KBM-7 (cell line): ENCODE data around the gene ITM2A.

Experiments used
- DNase-seq: peaks from one replicate; pipeline ENCODE4 v3.0.0-alpha.2; 2015
- in situ Hi-C: fragments of 300-500 bp; cut with MboI; formaldehyde crosslinking; loops from 2 replicates; pipeline ENCODE4 v1.14.3; 2020; ENCODE audit warnings: low sequenced_read_pairs, low pct_unique_long_range_greater_than_20kb, mixed read lengths

ITM2A gene

GRCh38 chrX:79366873-79367749 lies at the start of gene ITM2A:
ITM2A (minus strand) TSS chrX:79367334; CDS start chrX:79367215, 119 bp downstream.
- DNase-seq, result peak; percentile 99
- in situ Hi-C loops, result no loop called here

GRCh38 chrX:79415056-79415455 lies 47.9 kb upstream of the ITM2A start:
- in situ Hi-C loops, result no loop called here

GRCh38 chrX:79413963-79414362 lies 46.8 kb upstream of the ITM2A start:
- no peak for DNase-seq
- in situ Hi-C loops, result no loop called here

More at GRCh38 chrX:79415056-79415455, 47.9 kb upstream of the ITM2A start:
- no peak for DNase-seq

DNA sequence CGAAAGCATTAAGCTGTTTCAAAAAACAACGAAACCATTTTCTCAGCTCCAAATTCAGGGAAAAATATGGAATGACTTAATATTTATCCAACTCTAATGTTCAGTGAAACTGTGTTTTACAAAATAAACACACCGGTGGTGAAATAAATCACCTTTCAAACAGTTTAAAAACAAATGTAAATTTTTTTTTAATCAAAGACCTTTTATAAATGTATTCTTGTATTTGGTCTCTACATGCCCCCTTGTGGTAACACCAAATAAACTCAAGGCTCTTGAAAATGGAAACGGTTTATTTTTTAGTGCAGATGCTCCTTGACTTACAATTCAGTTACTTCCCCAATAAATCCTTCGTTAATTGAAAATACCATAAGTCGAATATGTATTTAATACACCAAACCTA lies 45.8 kb upstream of the ITM2A start:
- in situ Hi-C loops, result no loop called here
- DNase-seq, result peak; percentile 79

DNA sequence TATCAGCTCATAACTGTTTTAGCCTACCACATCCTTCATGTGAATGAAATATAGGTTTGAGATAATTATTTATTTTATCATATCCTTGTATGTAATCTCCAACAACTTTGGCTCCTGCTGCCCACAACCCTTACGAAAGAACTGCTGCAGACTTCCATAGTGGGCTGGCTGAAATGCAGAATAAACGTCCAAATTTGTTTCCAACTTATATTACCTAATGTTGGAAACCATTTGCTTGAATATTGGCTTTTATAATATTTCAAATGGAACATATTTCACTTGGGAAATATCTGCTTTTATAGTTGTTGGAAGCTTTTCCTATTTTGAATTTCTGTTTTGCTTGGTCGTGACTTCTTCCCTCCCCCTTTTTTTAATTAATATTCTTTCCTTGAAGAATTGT lies 45.0 kb upstream of the ITM2A start:
- DNase-seq, result no peak
- in situ Hi-C loops, result no loop called here

DNA sequence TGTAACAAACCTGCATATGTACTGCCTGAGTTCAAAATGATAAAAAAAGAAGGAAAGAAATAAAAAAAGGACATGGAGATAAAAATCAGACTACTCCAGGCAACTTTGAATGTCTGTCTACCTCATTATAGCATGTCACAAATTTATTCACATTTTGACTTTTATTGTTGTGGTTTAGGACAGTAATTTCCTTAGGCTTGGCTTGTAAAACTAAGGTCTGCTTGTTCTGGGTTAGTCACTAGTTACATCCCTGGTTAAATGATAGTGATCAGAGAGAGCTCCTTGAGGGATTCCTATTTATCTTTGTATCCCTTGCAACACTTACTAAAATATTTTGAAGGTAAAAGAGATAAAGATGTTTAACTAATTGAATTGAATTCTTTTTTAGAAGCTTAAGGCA lies 42.5 kb upstream of the ITM2A start:
- peak; percentile 36 for DNase-seq
- in situ Hi-C loops, result no loop called here

DNA sequence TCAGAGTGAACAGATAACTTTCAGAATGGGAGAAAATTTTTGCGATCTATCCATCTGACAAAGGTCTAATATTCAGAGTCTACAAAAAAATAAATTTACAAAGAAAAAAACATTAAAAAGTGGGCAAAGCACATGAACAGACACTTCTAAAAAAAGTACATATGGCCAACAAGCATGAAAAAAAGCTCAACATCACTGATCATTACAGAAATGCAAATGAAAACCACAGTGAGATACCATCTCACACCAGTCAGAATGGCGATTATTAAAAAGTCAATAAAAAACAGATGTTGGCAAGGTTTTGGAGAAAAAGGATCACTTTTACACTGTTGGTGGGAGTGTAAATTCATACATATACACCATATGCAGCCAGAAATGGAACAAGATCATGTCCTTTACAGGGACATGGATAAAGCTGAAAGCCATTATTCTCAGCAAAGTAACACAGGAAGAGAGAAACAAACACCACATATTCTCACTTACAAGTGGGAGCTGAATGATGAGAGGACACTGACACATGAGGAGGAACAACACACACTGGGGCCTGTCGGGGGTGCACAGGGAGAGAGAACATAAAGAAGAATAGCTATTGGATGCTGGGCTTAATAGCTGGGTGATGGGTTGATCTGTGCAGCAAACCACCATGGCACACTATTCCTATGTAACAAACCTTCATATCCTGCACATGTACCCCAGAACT lies 41.6 kb upstream of the ITM2A start:
- DNase-seq, result peak; percentile 23
- in situ Hi-C loops, result no loop called here

DNA sequence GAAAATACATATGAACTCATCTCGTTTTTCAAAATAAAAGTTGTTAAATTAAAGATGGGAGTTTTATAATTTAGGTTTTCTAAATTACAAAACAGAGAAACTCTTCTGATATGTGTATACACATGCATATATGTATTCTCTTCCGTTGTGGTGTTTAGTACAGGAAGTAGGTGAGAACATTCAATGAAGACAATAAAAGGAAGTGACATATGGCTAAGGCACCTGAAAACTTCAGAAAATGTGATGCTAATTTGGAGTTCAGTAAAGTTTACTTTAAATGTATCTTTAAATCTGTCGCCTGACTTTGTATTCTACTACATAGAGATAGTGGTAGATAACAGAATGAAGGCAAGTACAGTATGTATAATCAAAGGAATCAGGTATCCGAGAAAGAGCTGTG lies 33.5 kb upstream of the ITM2A start:
- no peak for DNase-seq
- in situ Hi-C loops, result no loop called here

DNA sequence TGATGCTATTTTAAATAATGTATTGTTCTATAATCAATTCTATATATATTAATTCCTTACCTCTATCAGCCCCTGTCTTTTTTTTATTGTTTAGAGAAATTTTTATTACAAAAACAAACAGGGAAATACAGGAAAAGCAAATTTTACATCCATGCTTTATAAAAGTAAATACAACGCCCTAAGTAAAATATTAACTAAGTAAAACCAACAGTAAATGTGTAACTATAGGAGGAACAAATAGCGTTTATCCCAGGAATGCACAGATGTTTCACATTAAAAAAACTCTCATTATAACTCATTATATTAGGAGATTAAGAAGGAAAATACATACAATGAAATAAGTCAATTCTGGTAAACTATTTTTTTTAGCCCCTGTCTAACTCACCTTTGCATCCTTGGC lies 8.2 kb upstream of the ITM2A start:
- no peak for DNase-seq
- in situ Hi-C loops, result no loop called here

DNA sequence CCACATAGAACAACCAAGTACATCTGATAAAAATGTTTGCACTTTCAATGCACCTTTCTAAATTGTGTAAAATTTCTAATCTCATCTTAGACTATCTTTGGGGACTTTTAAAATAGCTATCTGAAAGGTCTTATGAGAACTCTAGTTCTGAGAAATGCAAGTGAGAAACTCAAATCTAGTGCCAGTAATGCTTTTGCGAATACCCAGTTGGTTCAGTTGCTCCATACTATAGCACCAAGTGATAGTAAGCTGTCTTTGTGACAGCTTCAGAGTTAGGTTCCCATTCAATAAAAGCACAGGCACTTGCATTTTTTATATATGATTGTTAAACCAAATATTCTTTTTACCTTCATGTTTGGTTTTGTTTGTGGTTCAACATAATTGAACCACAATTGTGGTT lies 4.5 kb upstream of the ITM2A start:
- DNase-seq, result no peak
- in situ Hi-C loops, result no loop called here

GRCh38 chrX:79371101-79371500 lies 4.0 kb upstream of the ITM2A start:
- no peak for DNase-seq
- in situ Hi-C loops, result no loop called here

- DNase-seq, result no peak
- in situ Hi-C loops, result no loop called here
These were observed 2.7 kb upstream of the ITM2A start for GRCh38 chrX:79369871-79370270.

DNA sequence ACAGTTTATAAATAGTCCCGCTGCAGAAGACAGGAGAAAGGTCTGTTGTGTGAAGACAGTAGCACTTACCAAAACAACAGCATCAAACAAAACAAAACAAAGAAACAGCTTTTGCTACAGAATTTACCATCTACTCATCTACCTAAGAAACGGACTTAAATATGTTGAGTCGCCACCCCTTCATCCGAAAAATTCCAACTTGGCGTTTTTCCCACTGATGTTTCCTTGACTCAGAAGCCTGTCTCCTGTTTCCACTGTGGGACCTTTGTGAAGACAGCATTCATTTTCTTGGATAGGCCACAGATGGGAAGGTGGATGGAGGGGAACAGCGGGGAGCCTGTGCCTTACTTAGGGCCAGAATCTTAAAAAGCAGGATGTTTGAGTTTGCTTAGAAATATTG lies 1.3 kb upstream of the ITM2A start:
- DNase-seq, result no peak
- in situ Hi-C loops, result no loop called here

GRCh38 chrX:79367907-79368306 lies 773 bp upstream of the ITM2A start:
- in situ Hi-C loops, result no loop called here
- no peak for DNase-seq

- DNase-seq, result no peak
- in situ Hi-C loops, result no loop called here
These were observed 620 bp downstream of the ITM2A start for GRCh38 chrX:79366556-79366872.

GRCh38 chrX:79365591-79365990 lies 1.5 kb downstream of the ITM2A start:
- in situ Hi-C loops, result no loop called here

DNA sequence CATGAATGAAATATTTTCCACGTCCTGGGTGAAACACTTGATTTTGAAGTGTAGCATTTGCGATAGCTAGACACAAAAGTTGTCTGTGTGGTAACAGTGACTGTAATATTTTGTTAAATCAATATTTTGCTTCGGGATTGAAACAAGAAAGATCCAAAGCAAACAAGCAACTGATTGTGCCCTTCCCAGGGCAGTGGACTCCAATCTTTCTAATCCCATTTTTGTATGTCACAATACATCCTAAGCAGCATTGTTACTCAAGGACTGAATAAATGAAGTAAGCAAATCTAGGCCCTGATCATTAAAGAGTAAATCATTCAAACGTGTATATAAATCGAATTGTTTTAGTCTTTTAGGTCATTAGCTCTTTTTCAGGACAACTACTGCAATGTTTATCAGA lies 2.8 kb downstream of the ITM2A start:
- no peak for DNase-seq
- in situ Hi-C loops, result no loop called here

More at GRCh38 chrX:79365591-79365990, 1.5 kb downstream of the ITM2A start:
- peak; percentile 50 for DNase-seq

DNA sequence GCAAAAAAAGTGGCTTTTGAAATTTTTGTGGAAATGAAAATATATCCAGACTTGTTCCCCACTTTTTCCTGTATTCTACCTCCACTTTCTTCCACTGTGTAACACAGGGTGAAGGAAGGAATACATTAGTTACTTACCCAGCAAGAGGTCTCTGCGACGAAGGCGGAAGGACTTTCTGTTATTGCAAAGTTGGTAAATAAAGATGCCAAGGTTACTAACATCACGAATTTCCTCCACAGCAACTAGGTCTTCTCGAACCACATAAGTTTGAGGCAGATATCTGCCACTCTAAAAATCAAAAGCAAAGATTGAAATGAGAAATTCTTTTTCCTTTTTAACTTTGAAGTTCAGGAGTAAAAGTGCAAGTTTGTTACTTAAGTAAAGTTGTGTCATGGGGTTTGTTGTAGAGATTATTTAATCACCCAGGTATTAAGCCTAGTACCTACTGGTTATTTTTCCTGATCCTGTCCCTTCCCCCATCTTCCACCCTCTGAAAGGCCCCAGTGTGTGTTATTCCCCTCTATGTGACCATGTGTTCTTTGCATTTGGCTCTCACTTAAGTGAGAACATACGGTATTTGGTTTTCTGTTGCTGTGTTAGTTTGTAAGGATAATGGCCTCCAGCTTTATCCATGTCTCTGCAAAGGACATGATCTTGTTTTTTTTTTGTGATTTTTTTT lies 5.8 kb downstream of the ITM2A start:
- in situ Hi-C loops, result no loop called here
- DNase-seq, result no peak

GRCh38 chrX:79336869-79337815 lies 30.0 kb downstream of the ITM2A start:
- in situ Hi-C loops, result no loop called here
- no peak for DNase-seq
